Heart left ventricle (tissue), 16 donors: ENCODE results near the gene HTRA3. TPM values are rescaled to one million over a fixed set of nuclear protein-coding genes. Genes with fewer than 3 reads are reported as not detected.

Source experiments
- ATAC-seq, 4 donors: fragments of 200-7000 bp; cut with Tn5 transposase; one replicate each; pipeline ENCODE4 v1.9.1; 2020 to 2022; ENCODE audit warnings: moderate library complexity in 4 of 4, mild to moderate bottlenecking in 3 of 4, moderate number of reproducible peaks in 1 of 4
- DNase-seq, 5 donors: peaks; one replicate each; pipeline ENCODE4 v3.0.0-alpha.2; 2020
- H3K27ac ChIP-seq, 12 donors: fragments of 200-600 bp; sonication (generic) in 4 of 12; one replicate each; pipeline versions ENCODE4 v1.5.0 to v1.8.0; 2016 to 2022; ENCODE audit warnings: mild to moderate bottlenecking in 2 of 12
- H3K27me3 ChIP-seq, 9 donors: fragments of 200-600 bp; sonication (generic) in 2 of 9; one replicate each; pipeline versions ENCODE4 v1.5.1 to v1.8.0; 2016 to 2022; ENCODE audit warnings: mild to moderate bottlenecking in 3 of 9
- H3K36me3 ChIP-seq, 9 donors: fragments of 200-600 bp; sonication (generic) in 2 of 9; one replicate each; pipeline versions ENCODE4 v1.5.0 to v1.8.0; 2018 to 2022; ENCODE audit warnings: mild to moderate bottlenecking in 2 of 9
- H3K4me1 ChIP-seq, 12 donors: fragments of 200-600 bp; sonication (generic) in 4 of 12; one replicate each; pipeline versions ENCODE4 v1.5.0 to v1.8.0; 2016 to 2022; ENCODE audit warnings: mild to moderate bottlenecking in 3 of 12
- H3K4me3 ChIP-seq, 12 donors: fragments of 200-600 bp; sonication (generic) in 4 of 12; one replicate each; pipeline versions ENCODE4 v1.5.0 to v1.8.0; 2017 to 2022; ENCODE audit warnings: mild to moderate bottlenecking in 9 of 12, moderate library complexity in 4 of 12
- H3K9me3 ChIP-seq, 12 donors: fragments of 200-600 bp; sonication (generic) in 4 of 12; one replicate each; pipeline versions ENCODE4 v1.5.0 to v1.8.0; 2016 to 2022; ENCODE audit warnings: mild to moderate bottlenecking in 1 of 12
- POLR2A ChIP-seq, 2 donors: fragments of 450-650 bp; IDR thresholded peaks; one replicate each; pipeline ENCODE4 v1.6.1; 2017; ENCODE audit warnings: antibody characterized with exemption in 2 of 2, mild to moderate bottlenecking in 2 of 2, moderate library complexity in 2 of 2
- WGBS, 4 donors: extraction: QIAGEN DNeasy Blood & Tissue Kit in 2 of 4; methylation state at CpG; one replicate each; pipeline versions ENCODE4 v1.1.5 to v1.1.7; 2013 to 2018; 5-methylcytosine and 5-hydroxymethylcytosine counted together
- intact Hi-C, 10 donors: fragments of 100-400 bp; cut with DNase I; formaldehyde crosslinking; loops; one replicate each; pipeline versions ENCODE4 v1.11.1 to v1.14.2; 2022
- polyA plus RNA-seq, 2 donors: library from polyadenylated mRNA; stranded (reverse); fragments of 200-250 nt; gene quantifications; one replicate each; pipeline ENCODE4 v1.2.3, GENCODE V29; 2013
- total RNA-seq, 9 donors: library from RNA; depleted of rRNA in 2 of 9; stranded (reverse); fragments of >200 nt in 2 of 9; fragmentation: NEBNext Ultra II Directional in 3 of 9; extraction: Animal tissue kit (Norgen Biotek cat#: 25700) in 3 of 9; gene quantifications; one replicate each; pipeline versions ENCODE4 v1.1.0 to v1.2.4, GENCODE V29; 2016 to 2023
- TF ChIP-seq, protein P1 (sequence below), 12 donors: fragments of 200-600 bp; sonication (generic) in 4 of 12; IDR thresholded peaks; one replicate each; pipeline versions ENCODE4 v1.5.0 to v1.8.0; 2018 to 2022; ENCODE audit warnings: antibody characterized with exemption in 12 of 12, mild to moderate bottlenecking in 5 of 12
- donor health status: ischemic (EF 13 %, LVEDD 7.1; RV severe dilation, severe dysfunction).
- donor health status: healthy with polysubstance abuse.
- donor health status: DM: no; HTN: yes; CAD: no.
- donor health status: DM: no; HTN: no; CAD: no.
- donor health status: ischemic (EF 25% LVEDD 6.9; RV normal size, moderate dysfunction).
- donor health status: ischemic (EF 25% LVEDD 5.7; RV mildly dilated, moderate dysfunction).
- donor health status: healthy.
- donor health status: DM: yes; HTN: yes; CAD: no.
- donor health status: ischemic (EF 35%, LVEDD 5.7; RV mildly dilated, moderate dysfunction).
- donor health status: nonischemic (EF 11% LVEDD 7.7; RV severe dilation, severe dysfunction).
- donor health status: DM: yes; HTN: yes; CAD: no.
- donor health status: PGD.
- donor health status: ischemic (EF 29% LVEDD 5.4; RV normal size, mild dysfunction).
- donor health status: nonischemic (EF 23%, LVEDD 6.1; RV moderate dilation, normal function).

Gene HTRA3
- total and polyA plus RNA-seq, 11 donors = 26.8 to 84.6 (median 50.1) TPM

DNA sequence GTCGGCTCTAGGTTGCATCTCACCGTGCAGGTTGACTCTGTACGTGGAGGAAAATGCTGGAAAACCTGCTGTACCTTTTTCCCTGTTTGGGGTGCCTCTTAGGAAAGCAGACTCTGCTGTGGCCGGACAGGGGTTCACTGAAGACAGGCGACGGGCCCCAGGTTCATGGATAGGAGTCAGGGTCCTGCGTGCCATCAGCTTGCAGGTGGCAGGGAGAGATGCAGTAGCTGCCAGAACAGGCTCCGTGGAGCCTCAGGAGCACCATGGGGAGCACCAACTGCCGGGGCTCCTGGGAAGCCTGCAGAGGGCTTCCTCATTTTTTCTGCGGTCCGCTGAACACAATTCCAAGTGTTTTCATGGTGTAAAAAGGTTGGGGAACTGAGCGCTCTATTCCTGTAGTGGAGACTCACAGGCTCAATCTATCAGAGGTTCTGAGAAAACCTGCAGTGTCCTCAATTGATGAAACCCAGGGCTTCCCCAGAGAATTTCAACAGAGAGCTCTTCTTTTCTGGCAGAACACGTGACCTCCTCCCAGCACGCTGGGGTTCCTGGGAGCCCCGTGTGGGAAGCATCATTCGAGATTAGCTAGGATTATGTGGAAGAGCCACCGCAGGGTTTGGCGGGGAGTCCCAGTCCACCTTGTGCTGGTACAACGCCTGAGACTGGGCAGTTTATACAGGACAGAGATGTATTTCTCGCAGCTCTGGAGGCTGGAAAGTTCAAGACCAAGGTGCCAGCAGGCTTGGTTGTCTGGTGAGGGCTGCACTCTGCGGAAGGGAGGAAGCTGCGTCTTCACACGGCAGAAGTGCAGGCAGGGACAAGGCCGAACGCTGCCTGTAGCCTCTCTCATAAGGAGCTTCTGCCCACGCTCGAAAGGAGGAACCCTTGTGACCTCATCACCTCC, 1.6 kb downstream of the HTRA3 start:
- H3K27ac ChIP-seq = peak overlapping the region in 10 of 12 donors; percentile 8 to 84 (median 78)
- 75 to 80% (median 77%) methylated on average over 25 to 27 of the region's 27 CpGs for WGBS, 4 donors

DNA sequence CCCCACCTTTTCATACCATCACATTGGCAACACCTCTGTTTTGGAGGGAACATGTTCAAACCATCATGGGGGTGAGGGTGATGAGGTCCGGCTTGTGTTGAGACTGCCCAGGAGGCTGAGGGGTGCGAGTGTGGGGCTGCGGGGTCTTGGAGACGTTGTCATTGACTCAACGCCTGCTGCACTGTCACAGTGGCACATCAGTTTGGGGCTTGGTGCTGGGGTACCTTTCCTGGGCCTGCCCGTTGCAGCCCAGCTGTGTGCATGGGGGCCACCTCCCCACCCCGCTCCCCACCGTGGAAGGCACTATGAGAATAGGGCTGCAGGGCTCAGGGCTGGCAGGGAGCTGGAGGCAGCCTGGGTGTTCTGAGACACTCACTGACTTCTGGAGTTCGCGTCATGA, 2.3 kb downstream of the HTRA3 start:
- ATAC-seq = no peak
- Histone ChIP-seq H3K4me3 (peak overlapping the region in 9 of 12 donors; percentile 45 to 78 (median 65)), H3K4me1 (peaks cover 1 to 94% (median 73%) of the 10 kb centered on the region in 12 donors), H3K36me3 (no peaks in the 10 kb centered on the region), H3K27ac (peak overlapping the region in 10 of 12 donors; percentile 63 to 84 (median 76)), H3K9me3 (no peaks in the 10 kb centered on the region), H3K27me3 (no peaks in the 10 kb centered on the region)
- 82 to 86% (median 85%) methylated on average over 7 to 10 of the region's 10 CpGs for WGBS, 4 donors
- intact Hi-C loops = loop anchor here in 3 of 10 donors (2.0 to 5.0 kb wide), 3 partner anchors 35 to 133 kb away; no protein-coding TSS in a partner anchor
- TF ChIP-seq POLR2A (IDR thresholded peaks at IDR 0.05) = no peak
- TF ChIP-seq, protein P1, sequence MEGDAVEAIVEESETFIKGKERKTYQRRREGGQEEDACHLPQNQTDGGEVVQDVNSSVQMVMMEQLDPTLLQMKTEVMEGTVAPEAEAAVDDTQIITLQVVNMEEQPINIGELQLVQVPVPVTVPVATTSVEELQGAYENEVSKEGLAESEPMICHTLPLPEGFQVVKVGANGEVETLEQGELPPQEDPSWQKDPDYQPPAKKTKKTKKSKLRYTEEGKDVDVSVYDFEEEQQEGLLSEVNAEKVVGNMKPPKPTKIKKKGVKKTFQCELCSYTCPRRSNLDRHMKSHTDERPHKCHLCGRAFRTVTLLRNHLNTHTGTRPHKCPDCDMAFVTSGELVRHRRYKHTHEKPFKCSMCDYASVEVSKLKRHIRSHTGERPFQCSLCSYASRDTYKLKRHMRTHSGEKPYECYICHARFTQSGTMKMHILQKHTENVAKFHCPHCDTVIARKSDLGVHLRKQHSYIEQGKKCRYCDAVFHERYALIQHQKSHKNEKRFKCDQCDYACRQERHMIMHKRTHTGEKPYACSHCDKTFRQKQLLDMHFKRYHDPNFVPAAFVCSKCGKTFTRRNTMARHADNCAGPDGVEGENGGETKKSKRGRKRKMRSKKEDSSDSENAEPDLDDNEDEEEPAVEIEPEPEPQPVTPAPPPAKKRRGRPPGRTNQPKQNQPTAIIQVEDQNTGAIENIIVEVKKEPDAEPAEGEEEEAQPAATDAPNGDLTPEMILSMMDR (IDR thresholded peaks at IDR 0.05) = no peak
- peak in 1 of 5 donors; percentile 26 for DNase-seq

More for the DNA sequence above, 1.6 kb downstream of the HTRA3 start:
- no peak for ATAC-seq
- no peaks in the 10 kb centered on the region for H3K9me3 ChIP-seq
- H3K4me1 ChIP-seq = peaks cover 3 to 91% (median 67%) of the 10 kb centered on the region in 12 donors
- peak overlapping the region; percentile 44 to 78 (median 60) for H3K4me3 ChIP-seq
- TF ChIP-seq, protein P1 (IDR thresholded peaks at IDR 0.05) = no peak
- no peak for TF ChIP-seq POLR2A (IDR thresholded peaks at IDR 0.05)
- intact Hi-C loops = loop anchor here in 3 of 10 donors (2.0 to 5.0 kb wide), 2 partner anchors 36 to 132 kb away; no protein-coding TSS in a partner anchor
- H3K36me3 ChIP-seq = no peaks in the 10 kb centered on the region
- no peaks in the 10 kb centered on the region for H3K27me3 ChIP-seq
- peak in 1 of 5 donors; percentile 59 for DNase-seq

DNA sequence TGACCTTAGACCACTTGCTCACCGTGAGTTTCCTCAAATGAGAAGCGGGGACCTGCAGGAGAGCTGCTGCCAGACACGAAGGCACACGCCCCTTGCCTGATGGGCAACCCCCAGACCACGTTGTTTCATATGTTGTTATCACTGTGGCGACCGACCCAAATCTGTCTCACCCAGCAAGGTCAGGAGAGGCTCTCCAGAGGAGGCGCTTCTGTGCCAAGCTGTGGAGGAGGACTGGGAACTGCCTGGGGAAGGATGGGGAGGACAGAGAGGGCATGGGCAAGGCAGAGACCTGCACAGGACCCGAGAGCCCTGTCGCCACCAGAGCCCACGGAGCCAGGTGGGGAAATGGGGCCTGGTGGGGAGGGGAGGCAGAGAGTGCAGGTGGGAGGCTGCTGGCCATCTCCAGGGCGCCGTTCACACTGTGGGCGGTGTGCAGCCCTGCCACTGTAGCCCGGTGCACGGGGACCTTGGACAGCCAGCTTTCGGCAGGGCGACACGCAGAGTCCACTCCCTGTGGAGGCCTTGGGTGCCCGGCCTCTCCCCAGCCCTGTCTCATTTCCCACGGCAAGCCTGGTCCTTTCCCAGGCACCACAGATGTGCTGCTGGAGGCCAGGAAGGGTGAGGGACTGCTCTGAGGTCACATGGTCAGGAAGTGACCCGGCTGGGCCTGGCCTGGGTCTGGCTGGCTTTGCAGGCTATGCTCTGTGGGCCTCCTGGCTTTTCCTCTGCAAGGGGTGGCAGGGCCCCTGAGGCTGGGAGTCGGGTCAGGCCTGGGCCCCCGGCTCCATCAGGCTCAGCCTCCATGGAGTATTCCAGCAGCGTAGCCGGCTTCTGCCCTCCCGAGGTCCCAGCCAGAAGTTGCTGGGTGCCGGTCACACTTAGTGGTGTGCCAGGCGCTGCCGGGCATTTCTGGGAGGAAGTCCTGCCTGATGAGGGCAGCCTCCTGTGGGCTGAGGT, 3.2 kb downstream of the HTRA3 start:
- TF ChIP-seq, protein P1 (IDR thresholded peaks at IDR 0.05) = no peak
- TF ChIP-seq POLR2A (IDR thresholded peaks at IDR 0.05) = peak in 1 of 2 donors; percentile 27
- intact Hi-C loops = loop anchor here in 2 of 10 donors (2.0 to 5.0 kb wide), 2 partner anchors 35 to 132 kb away; no protein-coding TSS in a partner anchor
- H3K27ac ChIP-seq = peak overlapping the region in 11 of 12 donors; percentile 63 to 84 (median 76)
- DNase-seq (peak; percentile 60 to 81 (median 69)), ATAC-seq (peak; percentile 5 to 63 (median 23))
- H3K27me3 ChIP-seq = no peaks in the 10 kb centered on the region
- H3K9me3 ChIP-seq = no peaks in the 10 kb centered on the region
- WGBS, 4 donors = 34 to 43% (median 39%) methylated on average over 21 to 30 of the region's 30 CpGs
- peaks cover 0 to 94% (median 77%) of the 10 kb centered on the region in 12 donors for H3K4me1 ChIP-seq
- peak overlapping the region in 9 of 12 donors; percentile 17 to 78 (median 65) for H3K4me3 ChIP-seq
- no peaks in the 10 kb centered on the region for H3K36me3 ChIP-seq
